ENCODE measurements around the gene GID8.

GID8 gene

DNA sequence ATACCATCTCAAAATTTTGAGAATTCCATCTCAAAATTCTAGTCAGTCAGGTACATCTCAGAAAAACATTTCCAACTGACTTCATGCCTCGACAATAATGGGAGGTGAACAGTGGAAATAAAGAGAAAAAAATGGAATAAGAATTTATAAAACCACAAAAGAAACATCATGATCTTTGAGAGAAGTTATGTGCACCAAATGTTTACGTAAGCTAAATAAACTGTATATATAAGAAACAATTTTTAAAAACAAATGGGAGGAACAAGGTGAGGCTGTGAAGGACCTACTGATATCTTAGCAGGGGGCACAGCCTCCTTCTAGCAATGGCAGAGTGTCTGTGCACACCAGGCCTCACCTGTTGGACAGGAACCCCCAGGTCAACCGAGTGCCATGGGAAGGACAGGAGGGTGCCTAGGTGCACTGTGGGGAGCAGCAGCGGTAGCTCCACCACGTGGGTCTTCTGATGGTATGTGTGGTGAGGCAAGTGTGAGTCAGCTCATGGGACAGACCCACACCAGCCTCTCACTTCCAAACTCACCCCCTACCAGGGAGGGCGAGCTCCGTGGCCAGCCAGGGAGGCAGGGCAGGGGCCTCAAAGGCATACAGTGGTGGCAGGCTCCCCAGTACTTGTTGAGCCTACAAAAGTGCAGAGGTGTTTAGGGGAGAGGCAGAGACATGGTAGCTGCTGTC lies 34.9 kb upstream of the GID8 start:
- DNase-seq (ENCODE audit: low spot score): no peak

DNA sequence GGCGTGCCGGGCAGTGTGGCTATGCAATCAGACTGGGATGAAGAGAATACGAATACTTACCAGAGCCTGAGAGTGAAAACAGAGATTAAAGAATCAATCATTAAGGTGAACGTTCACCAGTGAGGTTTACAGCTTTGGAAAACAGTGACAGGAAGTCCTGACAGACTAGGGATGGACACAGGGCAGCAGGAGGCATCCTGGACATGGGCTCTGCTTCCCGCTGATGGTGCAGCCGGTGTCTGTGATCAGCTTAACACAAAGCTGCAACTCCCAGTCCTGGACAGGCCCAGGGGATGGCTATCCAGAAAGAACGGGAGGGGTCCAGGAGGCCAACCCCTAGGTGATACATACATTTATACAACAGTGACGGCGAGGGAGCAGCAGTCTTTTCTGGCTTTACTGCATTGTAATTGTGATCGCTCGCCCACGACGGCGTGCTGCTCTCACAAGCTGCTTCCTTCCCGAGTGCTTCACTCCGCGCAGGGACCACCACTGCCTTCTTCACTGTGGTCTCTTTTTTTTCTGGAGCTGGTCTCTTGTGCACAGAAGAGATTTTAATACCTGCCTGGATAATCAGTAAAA lies 32.3 kb upstream of the GID8 start:
- DNase-seq (ENCODE audit: low spot score): no peak

DNA sequence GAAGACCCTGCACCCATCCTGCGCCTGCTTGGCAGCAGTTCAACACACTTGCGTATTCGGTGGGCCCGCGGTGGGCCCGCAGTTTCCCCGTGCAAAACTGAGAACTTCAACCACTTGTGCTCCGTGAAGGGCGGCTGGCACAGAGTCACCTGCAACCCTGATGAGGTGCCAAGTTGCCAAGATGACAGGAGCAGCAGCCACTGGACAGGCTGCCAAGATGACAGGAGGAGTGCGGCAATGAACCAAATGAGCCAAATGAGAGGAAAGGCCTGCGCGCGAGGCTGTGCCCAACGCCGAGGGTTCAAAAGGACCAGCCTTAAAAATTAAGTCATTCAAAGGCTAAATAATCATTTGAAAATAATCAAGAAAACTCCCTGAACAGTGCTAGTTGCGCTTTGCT lies 31.7 kb upstream of the GID8 start:
- DNase-seq (ENCODE audit: low spot score): no peak

GRCh38 chr20:62906647-62907375 lies 31.1 kb upstream of the GID8 start:
- DNase-seq (ENCODE audit: low spot score): no peak

GRCh38 chr20:62907384-62908317 lies 30.3 kb upstream of the GID8 start:
- no peak for DNase-seq (ENCODE audit: low spot score)

GRCh38 chr20:62908971-62909791 lies 28.8 kb upstream of the GID8 start:
- no peak for DNase-seq (ENCODE audit: low spot score)

- DNase-seq (ENCODE audit: low spot score): no peak
Measured at GRCh38 chr20:62910217-62910766, 27.7 kb upstream of the GID8 start.

DNA sequence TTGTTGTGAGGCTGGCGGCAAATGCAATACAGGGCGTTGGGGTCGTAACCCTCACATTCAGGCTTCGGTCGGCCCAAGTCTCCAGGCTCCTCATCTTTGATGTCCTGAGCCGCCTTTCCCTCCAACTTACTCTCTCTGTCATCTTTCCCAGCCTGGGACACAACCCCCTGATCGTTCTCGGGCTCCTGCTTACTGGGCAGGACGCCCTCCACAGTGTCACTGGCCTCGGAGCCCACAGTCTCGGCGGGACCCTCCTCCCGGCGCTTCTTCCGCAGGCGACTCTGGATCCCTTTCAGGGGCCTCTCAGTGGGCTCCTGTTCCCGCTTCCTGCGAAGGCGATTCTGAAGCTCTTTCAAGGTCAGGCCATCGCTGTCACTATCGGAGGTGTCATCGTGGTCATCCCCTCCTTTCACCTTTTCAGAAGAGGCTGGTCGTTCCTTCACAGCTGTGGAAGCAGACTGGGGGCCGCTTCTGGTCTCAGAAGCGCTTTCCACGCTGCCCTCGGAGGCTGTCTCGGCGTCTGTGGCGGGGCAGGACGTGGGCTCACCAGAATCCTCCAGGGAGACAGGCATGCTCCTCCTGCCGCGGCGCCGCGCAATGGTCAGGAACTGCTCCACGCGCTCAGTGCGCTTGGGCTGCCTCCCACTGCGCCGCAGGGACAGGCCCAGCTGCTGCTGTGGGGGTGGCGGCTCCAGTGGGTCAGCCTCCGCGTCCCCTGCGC lies 27.0 kb upstream of the GID8 start:
- no peak for DNase-seq (ENCODE audit: low spot score)

DNA sequence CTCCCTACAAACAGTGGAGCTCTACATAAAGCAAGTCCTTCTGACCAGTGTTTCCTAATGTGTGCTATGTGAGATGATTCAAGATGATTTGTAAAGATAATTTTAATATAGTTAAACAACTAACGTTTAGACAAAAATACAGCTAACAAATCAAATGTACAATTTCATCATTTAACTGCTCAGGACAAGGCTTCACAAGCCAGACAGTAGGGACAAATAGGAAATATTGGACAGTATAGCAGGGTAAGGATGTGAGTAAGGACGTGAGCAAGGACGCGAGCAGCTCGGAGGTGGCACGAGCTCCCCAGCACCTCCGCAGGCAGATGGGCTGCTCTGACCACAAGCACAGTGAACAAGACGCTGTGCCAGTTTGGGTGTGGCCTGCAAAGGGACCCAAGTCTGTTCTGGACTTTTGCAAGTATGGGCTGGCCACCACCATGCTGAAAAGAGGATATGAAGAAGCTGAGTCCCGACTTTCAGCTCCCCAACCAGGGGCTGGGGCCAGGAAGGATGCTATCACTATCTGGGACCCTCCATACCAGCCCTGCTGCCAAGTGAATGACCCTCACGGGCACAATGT lies 26.2 kb upstream of the GID8 start:
- DNase-seq (ENCODE audit: low spot score): no peak

GRCh38 chr20:62913043-62913630 lies 24.8 kb upstream of the GID8 start:
- no peak for DNase-seq (ENCODE audit: low spot score)

- DNase-seq (ENCODE audit: low spot score): no peak
Measured at GRCh38 chr20:62914436-62914835, 23.5 kb upstream of the GID8 start.

DNA sequence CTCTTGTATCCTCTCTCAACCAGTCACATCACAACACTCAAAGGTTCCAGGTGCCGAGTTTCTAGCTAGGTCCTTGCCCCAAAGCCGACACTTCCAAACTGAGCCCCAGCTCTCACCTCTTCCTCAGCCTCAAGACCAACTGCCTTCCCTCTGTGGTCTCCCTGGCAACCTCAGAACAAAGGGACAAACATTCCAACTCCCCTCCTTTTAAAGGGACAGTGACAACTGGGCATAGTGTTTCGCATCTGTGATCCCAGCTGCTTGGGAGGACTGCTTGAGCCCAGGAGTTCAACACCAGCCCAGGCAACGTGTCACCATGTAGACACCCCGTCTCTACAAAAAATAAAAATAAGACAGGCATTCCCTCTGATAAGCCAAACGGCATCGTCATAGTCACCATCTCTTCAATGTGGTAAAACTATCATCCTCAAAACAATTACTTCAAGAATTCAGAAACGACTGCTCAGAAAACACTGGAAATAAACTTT lies 22.9 kb upstream of the GID8 start:
- DNase-seq (ENCODE audit: low spot score): peak; percentile 43

GRCh38 chr20:62916703-62917476 lies 21.1 kb upstream of the GID8 start:
- no peak for DNase-seq (ENCODE audit: low spot score)

- no peak for DNase-seq (ENCODE audit: low spot score)
Measured at GRCh38 chr20:62917720-62918119, 20.2 kb upstream of the GID8 start.

- DNase-seq (ENCODE audit: low spot score): no peak
Measured at GRCh38 chr20:62918147-62918546, 19.8 kb upstream of the GID8 start.

- DNase-seq (ENCODE audit: low spot score): no peak
Measured at GRCh38 chr20:62918831-62919230, 19.1 kb upstream of the GID8 start.

- no peak for DNase-seq (ENCODE audit: low spot score)
Measured at GRCh38 chr20:62920039-62920645, 17.8 kb upstream of the GID8 start.

DNA sequence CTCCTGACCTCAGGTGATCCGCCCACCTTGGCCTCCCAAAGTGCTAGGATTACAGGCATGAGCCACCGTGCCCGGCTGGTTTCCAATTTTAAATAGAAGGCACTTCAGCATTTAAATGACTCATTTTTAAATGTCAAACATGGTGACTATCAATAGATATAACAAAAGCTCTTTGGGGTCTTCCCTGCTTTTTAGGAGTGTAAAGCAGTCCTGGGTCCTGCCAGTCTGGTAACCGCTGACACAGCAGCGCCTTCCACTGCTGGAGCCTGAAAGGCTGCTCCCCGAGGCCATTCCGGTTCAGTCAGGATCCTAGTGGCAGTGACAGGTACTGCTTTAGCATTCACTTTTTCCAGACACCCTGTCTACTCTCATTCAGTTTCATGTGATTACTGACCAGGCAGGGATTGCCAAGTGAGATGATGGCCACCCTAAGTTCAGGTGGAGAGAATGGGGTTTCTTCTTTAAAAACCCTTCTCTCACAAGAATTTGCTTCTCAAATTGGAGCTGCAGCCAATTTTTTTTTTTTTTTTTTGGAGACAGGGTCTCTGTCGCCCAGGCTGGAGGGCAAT lies 16.7 kb upstream of the GID8 start:
- DNase-seq (ENCODE audit: low spot score): peak; percentile 53
